CD4-positive, alpha-beta T cell treated with Interferon gamma for 1 hour (primary cell): ENCODE results near the gene FADS1.

Source experiments
- DNase-seq: peaks from one replicate; pipeline ENCODE4 v3.0.0-alpha.2; 2020

FADS1 gene

DNA sequence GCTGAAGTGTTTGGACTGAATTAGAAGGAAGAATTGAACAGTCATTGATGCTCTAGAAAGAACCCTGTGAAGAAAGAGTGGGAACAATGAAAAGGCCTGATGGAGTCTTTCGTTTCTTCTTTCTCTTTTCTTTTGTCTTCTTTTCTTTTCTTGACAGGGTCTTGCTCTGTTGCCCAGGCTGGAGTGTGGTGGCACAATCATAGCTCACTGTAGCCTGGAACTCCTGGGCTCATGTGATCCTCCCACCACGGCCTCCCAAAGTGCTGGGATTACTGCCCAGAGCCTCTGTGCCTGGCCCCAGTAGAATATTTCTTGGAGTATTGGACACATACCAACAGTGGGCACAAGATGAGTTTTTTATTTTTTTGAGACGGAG, 23.0 kb downstream of the FADS1 start:
- DNase-seq = no peak

DNA sequence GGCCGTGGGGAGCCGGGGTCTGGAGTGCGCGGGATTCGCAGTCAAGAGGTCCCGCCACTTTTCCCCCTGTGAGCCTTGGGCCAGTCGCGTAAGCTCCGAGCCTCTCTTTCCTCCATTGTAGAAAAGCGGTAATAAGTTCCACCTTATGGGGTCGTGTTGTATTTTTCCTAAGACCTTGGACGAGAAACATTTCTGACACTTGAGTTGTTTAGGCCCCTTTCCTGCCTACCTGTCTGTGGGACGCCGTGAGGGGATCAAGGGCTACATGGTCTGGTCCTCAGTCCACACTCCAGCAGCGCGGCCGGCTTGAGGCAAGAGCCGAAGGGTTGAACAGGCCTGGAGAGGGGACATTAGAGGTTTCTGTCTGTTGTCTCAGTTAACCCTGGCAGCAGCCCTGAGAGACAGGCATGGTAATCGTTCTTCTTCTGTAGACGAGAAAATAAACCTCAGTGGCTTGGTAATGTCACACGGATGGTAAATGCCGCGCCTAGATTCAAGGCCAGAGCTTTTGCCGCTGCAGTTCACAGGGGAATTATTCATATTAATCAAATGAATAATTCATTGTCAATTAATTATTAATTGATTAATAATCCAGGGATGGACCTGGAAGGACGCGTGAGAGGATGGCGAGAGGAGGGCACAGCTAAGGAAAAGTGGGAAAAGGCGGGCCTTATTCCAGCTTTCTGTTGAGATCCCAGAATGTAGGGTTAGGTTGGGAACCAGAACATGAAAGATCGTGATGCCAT, 23.5 kb downstream of the FADS1 start:
- no peak for DNase-seq

DNA sequence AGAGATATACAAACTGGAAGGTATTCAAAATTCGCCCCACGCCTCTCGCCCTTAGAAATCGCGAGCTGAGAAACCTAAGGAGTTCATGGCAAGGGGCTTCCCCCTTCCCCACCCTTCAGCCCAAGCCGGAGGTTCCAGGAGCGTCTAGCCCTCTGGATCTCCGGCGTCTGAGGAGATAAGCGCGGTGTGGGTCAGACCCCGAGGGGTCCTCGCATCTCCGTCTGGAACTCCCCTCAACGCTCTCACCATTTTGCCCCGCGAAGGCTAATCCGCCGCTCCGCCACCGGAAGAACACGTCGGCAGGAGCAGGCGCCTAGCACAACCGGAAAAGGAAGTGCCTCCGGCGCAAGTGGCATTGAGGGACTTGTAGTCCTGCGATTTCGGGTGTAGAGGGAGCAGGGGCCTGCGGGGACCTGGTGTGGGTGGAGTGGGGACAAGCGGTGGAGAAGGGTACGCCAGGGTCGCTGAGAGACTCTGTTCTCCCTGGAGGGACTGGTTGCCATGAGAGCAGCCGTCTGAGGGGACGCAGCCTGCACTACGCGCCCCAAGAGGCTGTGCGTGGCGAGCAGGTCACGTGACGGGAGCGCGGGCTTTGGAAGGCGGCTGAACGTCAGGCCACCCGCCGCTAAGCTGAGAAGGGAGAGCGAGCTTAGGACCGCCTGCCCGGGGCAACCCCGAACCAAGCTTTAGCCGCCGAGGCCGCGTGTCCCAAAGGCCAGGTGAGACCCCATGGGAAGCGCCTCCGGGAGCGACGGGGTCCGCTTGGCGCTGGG, 24.3 kb downstream of the FADS1 start, which contains the start of the genes FEN1 and TMEM258:
Gene FEN1 (plus strand): TSS at position 602 of the 773 bp plus-strand sequence. CDS start 2,451 bp downstream, outside the sequence.
Gene TMEM258 (minus strand): TSS at position 290 of the 773 bp plus-strand sequence. CDS start 41 bp downstream, at position 249.
- DNase-seq = peak; percentile 89

DNA sequence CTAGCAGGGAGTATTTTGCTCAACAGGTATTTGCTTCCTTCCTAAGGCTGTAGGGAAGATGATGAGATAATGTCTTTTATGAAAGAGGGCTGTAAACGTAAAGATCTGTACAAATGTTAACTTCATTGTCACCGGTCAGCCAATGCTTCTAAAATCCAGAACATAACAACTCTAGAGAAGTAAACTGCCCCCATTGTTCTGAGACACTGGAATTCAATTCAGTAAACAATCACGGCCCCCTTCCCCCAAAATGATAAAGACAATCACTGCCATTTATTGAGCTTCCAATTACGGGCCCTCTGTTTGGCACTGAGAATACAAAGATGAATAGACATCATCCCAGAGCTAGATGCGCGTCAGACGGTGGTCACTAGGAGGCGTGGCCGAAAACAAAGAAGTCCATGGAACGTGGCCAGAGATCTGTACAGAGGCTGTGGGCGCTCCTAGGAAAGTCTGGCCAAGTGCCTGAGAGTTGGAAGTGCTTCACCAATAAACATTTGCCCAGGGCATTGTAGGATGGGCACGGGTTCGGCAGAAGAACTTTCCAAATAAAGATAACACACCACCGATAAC, 25.0 kb downstream of the FADS1 start:
- DNase-seq = peak; percentile 47

DNA sequence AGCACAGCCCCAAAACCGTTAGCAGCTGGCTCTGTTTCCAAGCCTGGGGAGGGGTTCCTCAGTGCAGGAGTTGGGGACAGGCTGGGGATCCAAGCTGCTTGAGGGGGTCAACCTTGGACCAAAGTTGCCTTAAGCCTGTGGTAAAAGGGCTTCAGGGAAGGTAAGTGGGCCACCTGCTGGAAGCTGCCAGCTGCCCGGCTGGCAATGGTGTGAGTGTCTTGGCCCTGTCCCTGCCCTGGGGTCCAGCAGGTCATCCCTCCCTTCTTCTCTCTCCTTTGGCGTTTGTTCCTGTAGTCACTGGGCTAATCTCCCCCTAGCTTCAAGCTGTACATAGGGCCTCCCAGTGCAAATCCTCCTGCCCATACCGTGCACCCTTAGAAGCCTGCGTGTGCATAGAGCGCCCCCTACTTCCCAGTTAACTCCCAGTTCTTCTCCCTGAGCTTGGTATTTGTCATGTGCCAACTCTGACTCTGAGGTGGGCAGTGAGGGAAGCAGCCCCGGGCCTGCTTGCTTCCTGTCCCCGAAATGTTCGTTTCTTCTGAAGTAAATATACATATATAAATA, 28.8 kb downstream of the FADS1 start:
- no peak for DNase-seq

- no peak for DNase-seq
Observed at GRCh38 chr11:61785837-61786402, 30.9 kb downstream of the FADS1 start.

GRCh38 chr11:61784506-61784805, 32.3 kb downstream of the FADS1 start:
- no peak for DNase-seq

DNA sequence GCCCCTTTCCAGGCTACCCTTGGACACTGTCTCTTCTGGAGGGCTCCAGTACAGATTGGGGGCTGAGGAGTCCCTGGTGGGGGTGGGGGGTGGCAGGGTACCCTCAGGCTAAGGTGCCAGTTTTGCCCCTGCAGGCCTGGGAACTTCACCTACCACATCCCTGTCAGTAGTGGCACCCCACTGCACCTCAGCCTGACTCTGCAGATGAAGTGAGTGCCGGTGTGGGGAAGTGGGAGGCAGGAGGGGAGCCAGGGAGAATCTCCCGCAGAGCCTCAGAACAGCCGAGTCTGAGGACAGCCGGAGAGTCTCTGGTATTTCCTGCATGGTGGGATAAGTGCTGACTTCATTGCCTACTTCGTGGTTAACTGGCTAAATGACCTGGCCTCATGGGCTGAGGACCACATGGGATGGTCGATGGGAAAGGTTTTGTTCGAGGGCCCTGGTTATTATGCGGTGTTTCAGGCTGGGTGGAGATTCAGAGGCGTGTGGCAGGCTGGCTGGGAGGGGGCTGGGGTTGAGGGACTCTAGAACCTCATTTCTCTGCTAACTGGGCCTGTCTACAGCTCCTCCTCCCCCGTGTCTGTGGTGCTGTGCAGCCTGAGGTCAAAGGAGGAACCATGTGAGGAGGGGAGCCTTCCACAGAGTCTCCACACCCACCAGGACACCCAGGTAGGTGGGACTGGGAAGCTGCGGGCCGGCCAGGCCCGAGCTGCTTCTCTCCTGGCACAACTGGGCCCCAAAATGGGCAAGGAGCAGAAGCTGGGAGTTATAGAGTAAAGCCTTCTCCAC, 32.9 kb downstream of the FADS1 start:
- no peak for DNase-seq

DNA sequence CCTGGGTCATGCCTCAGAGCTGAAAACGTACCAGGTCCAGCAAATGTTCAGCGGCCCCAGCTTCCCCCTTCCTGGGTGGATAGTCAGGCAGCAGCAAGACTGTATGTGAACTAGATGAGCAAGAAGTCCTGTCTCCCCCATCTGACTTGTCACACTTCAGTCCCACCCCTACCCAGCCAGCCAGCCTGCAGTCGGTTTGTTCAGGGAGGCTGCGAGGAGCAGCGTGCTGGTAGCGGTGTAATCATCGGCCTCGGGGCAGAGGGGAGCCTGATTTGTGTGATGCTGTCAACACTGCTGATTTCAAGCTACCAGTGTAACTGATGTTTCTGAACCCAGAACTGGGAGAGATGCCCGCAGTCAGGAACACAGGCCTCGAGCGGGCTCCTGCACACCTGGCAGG, 34.0 kb downstream of the FADS1 start:
- DNase-seq = no peak

DNA sequence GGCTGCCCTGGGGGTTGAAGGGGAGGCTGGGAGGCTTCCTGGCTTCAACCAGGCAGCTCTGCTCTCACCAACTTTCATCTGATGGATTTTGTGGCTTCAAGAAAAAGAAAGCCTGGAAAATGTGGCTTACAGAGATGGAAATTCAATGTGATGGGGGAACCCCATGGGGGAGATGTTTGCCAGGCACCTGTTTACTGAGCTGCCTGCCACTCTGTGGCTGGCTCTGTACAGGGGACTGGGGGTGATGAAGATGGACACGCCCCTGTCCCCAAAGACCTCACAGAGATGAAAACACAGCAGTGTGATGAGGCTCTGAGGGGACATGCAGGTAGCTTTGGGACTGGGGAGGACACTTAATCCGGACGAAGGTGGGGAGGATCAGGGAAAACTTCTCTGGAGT, 34.5 kb downstream of the FADS1 start:
- no peak for DNase-seq

GRCh38 chr11:61781585-61781984, 35.2 kb downstream of the FADS1 start:
- DNase-seq = no peak

DNA sequence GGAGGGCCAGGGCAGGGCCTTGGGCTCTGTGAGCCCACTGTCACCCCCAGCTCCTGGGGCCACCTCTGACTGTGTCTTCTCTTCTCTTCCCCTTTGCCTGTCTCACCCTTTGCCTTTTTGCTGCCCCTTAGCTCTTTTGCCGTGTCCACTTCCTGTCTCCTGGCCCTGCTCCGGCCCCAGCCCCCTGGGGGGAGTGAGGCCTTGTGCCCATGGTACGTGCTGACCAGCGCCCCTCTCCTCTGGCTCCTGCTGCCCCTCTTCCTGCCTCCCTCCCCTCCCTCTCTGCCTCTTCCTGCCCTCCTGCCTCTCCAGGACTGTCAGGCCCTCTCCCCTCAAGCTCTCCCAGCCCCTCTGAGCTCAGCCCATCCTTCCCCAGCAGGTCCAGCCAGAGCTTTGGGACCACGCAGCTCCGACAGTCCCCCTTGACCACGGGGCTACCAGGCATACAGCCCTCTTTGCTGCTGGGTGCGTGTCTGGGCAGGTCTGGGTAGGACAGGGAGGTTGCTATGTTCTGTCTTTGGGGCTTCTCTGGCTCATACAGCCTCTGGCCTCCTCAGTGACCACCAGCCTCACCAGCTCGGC, 36.1 kb downstream of the FADS1 start:
- no peak for DNase-seq

DNA sequence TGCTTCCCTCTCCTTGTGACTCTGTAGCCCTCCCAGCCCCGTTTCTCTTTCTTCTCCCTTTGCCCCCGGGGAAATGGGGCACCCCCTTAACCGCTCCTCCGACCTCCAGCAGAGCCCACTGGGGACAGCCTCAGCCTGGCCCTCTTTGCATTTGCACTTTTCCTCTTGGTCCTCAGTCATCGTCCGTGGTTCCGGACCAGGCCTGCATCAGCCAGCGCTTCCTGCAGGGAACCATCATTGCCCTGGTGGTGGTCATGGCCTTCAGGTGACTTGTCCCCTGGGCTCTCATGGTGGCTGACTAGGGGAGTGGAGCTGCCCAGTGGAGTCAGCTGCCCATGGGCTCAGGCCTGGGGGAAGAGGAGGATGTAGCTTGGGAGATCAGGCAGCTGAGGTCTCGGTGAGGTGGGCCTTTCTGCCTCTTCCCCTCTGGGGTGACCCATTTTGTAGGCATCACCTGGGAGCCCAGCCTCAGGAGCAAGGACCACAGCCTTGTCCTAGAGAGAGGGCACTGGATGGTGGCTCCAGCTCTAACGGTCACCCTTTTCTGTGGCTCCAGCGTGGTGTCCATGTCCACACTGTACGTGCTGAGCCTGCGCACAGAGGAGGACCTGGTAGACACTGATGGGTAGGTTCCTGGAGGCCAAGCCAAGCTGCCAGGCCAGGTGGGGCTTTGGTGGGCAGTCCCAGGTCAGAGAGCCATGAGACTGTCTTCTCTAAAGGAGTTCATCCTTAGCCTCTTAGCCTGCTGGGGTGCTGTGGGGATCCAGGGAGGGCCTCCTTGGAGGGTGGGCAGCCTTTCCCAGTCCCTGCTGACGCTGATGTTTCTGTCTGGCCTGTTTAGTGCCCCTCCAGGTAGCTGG, 36.9 kb downstream of the FADS1 start:
- no peak for DNase-seq

- no peak for DNase-seq
Observed at GRCh38 chr11:61778920-61779650, 37.7 kb downstream of the FADS1 start.

DNA sequence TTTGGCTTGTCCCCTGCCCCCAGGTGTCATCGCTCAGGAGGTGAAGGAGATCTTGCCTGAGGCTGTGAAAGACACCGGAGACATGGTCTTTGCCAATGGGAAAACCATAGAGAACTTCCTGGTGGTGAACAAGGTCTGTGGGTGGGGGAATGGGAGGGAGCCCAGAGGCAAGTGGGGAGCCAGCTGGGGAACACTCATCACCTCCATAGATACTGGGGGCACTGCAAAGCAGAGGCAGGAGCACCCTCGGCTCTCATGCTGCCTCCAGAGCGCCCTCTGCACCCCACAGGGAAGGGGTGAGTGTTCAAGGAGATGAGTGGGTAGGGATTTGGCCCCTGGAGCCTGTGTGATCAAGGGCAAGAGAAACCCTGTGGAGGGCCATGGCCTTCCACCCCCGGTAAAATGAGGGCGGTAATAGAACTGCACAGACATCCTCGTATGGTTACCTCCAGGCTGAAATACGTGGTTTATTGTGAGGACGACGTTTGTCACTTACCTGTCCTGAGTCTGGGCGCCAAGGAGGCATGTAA, 38.4 kb downstream of the FADS1 start:
- DNase-seq = no peak

GRCh38 chr11:61777234-61778090, 39.3 kb downstream of the FADS1 start:
- peak; percentile 62 for DNase-seq

DNA sequence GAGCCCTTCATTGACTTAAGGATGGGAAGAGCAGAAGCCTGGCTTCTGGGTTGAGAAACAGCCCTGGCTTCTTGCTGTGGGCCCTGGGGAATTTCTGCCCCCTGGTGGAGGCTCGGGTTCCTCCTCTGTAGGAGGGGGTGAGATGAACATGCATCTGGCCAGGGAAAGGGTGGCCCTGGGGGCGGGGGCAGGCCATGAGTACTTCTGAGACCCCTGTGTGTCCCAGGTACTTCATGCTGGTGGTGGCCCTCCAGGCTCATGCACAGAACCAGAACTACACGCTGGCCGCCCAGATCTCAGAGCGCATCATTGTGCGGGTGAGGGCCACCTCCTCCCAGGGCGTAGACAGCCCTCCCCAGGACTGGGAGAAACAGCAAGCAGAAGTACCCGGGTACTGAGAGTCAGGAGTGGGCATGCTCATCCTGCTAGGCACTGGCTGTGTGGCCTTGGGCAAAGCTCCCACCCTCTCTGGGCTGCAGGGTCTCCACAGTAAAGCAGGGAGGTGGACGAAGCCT, 40.2 kb downstream of the FADS1 start:
- peak; percentile 37 for DNase-seq

DNA sequence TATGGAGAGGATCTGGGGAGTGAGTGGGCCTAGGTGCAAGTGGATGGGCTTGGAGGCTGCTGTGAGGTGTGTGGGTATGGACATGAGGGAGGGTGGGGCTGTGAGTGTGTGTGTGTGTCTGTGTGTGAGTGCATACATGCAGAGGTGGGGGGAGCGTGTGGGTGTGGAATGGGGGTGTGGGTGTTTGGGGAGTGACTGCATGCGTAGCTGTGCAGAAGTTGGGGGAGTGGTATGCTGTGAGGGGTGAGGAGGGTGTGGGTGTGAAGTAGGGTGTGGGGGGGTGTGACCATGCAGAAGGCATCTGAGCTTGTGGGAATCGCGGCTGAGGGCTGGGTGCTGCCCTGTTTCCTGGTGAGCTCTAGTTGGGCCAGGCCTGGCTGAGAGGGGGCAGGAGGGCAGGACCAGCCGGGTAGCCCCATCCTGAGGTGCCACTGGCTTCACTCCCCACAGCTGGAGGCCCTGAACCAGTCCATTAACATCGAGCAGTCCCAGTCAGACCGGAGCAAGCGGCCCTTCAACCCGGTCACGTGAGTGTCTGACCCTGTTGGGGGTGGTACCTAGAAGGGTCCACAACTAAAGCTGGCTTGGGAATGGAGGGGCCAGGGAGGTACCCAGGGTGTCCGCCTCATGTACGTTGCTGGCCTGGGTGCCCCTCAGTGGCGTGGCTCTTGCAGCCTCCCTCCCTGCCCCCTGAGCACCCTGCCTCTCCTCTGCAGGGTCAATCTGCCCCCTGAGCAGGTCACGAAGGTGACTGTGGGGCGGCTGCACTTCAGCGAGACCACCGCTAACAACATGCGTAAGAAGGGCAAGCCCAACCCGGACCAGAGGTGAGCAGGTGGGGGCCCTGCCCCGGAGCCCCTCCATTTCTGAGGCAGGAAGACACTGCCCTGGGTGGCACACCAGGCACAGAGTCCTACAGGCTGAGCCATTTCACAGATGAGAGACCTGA, 40.9 kb downstream of the FADS1 start:
- DNase-seq = no peak
